CD4-positive, alpha-beta T cell treated with Interleukin-15 for 1 hour (primary cell): Measurements from ENCODE around the gene MPRIP.
"Not testable (repeated sequence)": the region's sequence is repeated elsewhere in the genome, so short reads cannot be mapped to it uniquely, and the experiment has no call there.

Experiments
- DNase-seq: peaks from one replicate; pipeline ENCODE4 v3.0.0-alpha.2; 2020

Gene MPRIP, protein sequence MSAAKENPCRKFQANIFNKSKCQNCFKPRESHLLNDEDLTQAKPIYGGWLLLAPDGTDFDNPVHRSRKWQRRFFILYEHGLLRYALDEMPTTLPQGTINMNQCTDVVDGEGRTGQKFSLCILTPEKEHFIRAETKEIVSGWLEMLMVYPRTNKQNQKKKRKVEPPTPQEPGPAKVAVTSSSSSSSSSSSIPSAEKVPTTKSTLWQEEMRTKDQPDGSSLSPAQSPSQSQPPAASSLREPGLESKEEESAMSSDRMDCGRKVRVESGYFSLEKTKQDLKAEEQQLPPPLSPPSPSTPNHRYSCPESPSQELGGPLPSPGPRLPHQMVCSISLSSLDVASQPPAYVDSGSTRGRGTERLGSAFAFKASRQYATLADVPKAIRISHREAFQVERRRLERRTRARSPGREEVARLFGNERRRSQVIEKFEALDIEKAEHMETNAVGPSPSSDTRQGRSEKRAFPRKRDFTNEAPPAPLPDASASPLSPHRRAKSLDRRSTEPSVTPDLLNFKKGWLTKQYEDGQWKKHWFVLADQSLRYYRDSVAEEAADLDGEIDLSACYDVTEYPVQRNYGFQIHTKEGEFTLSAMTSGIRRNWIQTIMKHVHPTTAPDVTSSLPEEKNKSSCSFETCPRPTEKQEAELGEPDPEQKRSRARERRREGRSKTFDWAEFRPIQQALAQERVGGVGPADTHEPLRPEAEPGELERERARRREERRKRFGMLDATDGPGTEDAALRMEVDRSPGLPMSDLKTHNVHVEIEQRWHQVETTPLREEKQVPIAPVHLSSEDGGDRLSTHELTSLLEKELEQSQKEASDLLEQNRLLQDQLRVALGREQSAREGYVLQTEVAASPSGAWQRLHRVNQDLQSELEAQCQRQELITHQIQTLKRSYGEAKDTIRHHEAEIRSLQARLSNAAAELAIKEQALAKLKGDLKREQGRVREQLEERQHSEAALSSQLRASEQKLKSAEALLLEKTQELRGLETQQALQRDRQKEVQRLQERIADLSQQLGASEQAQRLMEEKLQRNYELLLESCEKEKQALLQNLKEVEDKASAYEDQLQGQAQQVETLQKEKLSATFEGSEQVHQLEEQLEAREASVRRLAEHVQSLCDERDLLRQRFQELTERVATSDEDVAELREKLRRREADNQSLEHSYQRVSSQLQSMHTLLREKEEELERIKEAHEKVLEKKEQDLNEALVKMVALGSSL (N-terminal part only)

GRCh38 chr17:17042384-17042736 lies at the start of gene MPRIP:
Gene MPRIP, plus strand, starts transcription at chr17:17042457. Its CDS starts 392 bp downstream, at chr17:17042849.
- DNase-seq: no peak

DNA sequence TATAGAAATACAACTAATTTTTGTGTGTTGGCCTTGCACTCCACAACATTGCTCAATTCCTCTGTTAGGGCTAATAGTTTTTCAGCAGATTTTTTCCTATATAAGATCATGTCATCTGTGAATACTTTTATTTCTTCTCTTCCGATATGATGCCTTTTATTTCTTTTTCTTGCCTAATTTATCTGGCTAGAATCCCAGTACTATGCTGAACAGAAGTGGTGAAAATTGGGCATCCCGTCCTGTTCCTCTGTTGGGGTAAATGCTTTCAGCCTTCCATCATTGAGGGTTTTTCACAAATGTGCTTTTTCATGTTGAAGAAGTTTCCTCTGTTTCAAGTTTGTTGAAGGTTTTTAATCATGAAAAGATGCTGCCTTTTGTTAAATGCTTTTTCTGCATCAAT lies 47.6 kb upstream of the MPRIP start:
- no peak for DNase-seq

DNA sequence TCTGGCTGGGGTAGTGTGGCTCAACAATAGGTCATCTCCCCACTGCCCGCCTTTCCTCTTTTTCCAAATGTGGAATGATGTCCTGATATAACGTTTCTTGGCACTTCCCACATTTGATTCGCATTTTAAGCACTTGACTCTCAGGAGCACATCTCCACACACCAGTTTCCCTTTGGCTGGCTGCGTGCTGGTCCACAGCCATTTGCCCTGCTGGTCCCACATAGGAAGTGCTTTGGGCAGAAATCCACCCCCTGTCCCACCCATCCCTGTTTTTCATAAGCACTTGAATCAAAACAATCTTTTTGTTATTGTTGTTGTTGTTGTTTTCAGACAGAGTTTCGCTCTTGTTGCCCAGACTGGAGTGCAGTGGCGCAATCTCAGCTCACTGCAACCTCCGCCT lies 46.3 kb upstream of the MPRIP start:
- no peak for DNase-seq

GRCh38 chr17:16996726-16997125 lies 45.5 kb upstream of the MPRIP start:
- DNase-seq: not testable (repeated sequence)

DNA sequence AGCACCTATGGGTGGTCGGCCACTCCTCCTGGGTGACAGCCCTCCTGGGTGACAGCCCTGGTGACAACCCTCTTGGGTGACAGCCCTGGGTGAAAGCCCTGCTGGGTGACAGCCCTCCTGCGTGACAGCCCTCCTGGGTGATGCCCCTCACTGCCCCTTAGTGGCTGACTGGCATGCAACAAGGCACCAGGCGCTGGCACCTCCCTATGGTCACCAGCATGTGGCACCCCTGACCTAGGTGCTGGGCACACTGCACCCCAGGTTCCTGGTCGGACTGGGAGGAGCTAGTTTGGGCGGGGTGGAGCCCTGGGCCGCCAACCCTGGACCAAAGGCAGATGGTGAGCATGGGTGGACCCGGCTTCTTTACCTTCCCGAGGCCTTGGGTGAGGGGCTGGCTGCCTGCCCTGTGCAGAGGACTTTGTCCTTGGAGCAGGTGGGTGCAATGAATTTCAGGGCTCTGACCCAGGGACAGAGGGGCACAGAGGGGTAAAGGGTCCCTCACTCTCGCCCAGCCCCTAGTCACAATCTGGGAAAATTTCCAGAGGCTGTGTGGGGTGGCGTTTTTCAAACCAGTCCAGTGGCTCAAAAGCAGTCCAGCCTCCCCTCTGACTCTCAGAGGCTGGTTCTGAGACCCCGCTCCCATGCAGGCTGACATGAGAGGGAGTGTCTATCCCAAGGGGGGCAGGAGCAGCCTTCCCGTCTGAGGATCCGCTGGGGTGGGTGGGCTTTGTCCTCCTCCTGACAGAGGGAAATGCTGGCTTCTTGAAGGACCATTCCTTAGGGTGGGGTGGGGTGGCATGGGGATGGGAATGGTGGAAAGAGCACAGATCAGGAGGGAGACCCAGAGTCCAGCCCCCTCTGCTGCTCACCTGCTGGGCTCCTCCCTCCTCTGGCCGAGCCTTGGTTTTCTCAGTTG lies 44.5 kb upstream of the MPRIP start:
- DNase-seq: no peak

- DNase-seq: no peak
These were observed 42.2 kb upstream of the MPRIP start for GRCh38 chr17:16999931-17000625.

GRCh38 chr17:17001076-17001777 lies 41.0 kb upstream of the MPRIP start:
- no peak for DNase-seq

- peak; percentile 74 for DNase-seq
These were observed 40.3 kb upstream of the MPRIP start for GRCh38 chr17:17001874-17002520.

GRCh38 chr17:17002731-17003715 lies 39.2 kb upstream of the MPRIP start:
- not testable (repeated sequence) for DNase-seq

DNA sequence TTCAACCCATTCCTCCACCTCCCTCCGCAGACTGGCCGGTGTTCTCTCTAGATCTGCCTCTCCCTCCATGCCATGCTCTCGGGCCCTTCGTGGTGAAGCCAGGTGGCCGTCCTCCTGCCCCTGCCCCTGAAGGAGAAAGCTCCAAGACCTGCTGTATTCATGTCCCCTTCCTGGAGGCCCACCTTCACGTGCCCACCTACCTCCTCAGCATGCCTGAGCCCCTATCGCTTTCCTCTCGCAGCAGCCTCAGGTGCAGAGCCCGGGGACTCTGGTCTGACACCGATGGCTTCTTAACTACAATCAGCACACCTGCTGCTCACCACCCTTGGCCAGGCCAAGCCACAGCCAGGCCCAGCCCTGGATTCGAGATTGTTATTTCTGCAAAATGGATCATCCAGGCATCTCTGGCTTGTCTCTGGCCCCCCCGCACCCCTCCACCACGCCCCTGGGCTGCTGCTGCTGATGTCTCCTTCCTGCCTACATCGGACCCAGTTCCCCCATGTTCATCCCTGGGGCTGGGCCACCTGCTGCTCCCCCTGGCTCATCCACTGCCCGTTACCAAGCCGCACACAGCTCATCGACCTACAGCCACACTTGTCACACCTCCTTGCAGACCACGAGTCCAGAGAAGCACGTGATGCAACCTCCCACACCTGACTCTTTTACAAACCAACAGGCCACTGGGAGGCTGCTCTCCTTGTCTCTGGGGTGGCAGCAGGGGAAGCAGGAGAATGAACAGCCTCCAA lies 37.8 kb upstream of the MPRIP start:
- DNase-seq: no peak

DNA sequence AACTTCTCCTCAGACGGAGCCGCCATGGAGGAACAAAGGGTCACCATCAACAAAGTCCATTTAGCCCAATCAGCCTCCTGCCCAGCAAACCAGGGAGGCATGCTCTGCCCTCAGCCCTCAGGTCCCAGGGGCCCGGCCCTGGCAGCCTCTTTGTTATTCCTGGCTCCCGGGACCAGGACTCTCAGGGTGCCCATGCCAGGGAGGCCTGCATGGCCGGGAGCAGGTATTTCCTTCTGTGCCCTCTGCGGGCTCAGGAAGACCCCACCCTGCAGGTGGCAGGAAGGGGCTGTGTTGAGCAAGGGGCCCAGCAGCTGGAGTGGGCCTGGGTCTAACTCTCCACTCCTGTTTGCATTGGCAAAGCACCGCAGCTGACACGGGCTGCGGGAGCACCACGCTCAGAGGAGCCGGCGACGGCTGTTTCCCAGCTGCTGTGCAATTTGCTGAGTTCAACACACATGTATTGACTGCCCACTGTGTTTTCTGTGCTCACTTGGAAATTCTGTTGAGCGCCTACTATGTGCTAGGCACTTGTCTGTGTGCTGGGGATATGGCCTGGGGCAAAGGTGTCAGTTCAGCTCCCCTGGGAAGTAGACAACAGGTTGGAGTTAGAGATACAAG lies 37.2 kb upstream of the MPRIP start:
- DNase-seq: not testable (repeated sequence)

DNA sequence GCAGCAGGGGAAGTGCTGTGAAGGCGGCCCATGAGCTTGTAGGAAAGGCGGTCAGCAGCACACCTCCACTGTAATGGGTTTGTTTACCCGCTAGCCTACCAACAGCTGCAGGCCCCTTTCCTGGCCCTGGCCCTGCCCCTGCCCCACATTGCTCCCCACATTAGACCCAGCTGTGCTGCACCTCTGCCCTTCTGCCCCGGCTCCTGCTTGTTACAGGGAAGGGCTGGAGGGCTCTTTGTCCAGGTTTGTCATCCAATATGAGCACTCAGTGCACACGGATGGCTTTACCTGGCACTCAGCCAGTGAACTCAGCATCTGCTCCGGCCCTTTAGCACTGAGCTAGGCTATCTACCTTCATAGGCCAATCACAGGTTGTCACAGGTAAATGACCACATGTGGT lies 34.4 kb upstream of the MPRIP start:
- DNase-seq: not testable (repeated sequence)

DNA sequence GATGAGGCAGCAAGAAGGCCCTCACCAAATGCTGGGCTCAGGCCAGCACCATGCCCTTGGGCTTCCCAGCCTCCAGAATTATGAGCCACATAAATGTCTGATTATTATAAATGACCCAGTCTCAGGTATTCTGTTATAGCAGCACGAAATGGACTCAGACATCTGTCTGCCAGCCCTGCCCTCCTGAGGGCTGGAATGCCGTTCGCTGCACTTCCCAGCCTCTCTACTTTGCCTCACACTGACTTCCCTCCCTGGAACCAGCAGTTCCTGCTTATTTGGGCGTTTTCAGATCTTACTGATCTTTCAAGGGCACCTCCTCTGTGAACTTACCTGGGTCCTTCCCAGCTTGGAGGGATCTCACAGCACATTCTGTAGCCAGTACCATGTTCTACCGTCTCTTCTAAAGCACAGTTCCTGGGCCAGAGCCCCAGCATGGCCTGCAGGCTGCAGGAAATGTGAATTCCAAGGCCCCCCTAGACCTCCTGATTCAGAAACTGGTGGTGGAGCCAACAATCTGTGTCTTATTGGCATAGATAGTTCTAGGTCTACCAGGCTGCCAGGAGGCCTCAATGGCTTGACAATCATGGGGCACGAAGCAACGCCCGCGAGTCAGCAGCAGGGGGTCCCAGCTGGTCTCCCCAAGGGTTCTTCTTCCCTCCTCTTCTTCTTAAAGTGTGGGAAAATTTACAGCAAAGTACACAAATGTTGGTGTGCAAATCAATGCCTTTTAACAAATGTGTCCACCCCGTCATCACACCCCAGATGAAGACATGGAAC lies 33.4 kb upstream of the MPRIP start:
- not testable (repeated sequence) for DNase-seq

GRCh38 chr17:17009972-17010371 lies 32.3 kb upstream of the MPRIP start:
- not testable (repeated sequence) for DNase-seq

DNA sequence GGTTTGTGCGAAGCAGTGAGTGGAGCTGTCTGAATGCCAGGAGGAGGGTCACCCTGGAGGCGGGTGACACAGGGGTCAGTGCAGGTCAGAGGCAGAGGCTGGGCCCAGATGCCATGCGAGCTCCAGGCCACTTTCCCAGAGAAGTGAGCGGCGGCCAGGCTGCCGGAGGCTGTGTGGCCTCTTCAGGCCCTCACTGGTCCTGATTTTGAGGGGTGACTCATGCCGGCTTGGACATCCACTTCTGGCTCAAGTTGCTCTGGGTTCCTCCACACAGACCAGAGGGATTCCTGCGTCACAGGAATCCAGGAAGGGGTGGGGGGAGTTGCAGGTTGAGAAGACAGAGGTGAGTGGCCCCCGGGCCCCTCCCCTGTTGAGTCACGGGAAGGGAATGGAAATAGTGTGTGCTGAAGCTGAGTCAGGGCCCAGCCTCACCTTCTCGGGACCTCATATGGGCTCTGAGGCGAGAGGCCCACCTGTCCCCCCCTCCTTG lies 31.7 kb upstream of the MPRIP start:
- DNase-seq: not testable (repeated sequence)

GRCh38 chr17:17011043-17011907 lies 31.0 kb upstream of the MPRIP start:
- DNase-seq: not testable (repeated sequence)
